Karpas-422 (cell line): ENCODE results near the gene POU5F1. TPM values are rescaled to one million over a fixed set of nuclear protein-coding genes. Genes with fewer than 3 reads are reported as not detected.
"Not testable (repeated sequence)": the region's sequence is repeated elsewhere in the genome, so short reads cannot be mapped to it uniquely, and the experiment has no call there.

ENCODE experiments used
- DNase-seq: peaks from one replicate; pipeline ENCODE4 v3.0.0-alpha.2; 2015
- H2AFZ ChIP-seq: fragments of 200-600 bp; sonication (generic); 2 replicates; pipeline ENCODE4 v1.6.1; 2014; ENCODE audit warnings: antibody characterized with exemption, low read length, mixed read lengths
- H3K27ac ChIP-seq: fragments of 200-600 bp; sonication (generic); 2 replicates; pipeline ENCODE4 v1.5.1; 2014; ENCODE audit warnings: mild to moderate bottlenecking, low read length, moderate library complexity
- H3K27me3 ChIP-seq: fragments of 200-600 bp; sonication (generic); 2 replicates; pipeline ENCODE4 v1.6.1; 2014; ENCODE audit warnings: low read length, mixed read lengths
- H3K36me3 ChIP-seq: fragments of 200-600 bp; sonication (generic); 2 replicates; pipeline ENCODE4 v1.6.1; 2014; ENCODE audit warnings: low read length, mixed read lengths; ENCODE audit not compliant: insufficient read depth
- H3K4me1 ChIP-seq: fragments of 200-600 bp; sonication (generic); 2 replicates; pipeline ENCODE4 v1.6.1; 2014; ENCODE audit warnings: mild to moderate bottlenecking, low read length, mixed read lengths
- H3K4me2 ChIP-seq: fragments of 200-600 bp; sonication (generic); 2 replicates; pipeline ENCODE4 v1.6.1; 2014; ENCODE audit warnings: low read length, low read depth, mild to moderate bottlenecking; ENCODE audit not compliant: poor library complexity, severe bottlenecking
- H3K4me3 ChIP-seq: fragments of 200-600 bp; sonication (generic); 2 replicates; pipeline ENCODE4 v1.5.1; 2014; ENCODE audit warnings: mild to moderate bottlenecking, antibody characterized with exemption, low read length, mixed read lengths
- H3K79me2 ChIP-seq: fragments of 200-600 bp; sonication (generic); 2 replicates; pipeline ENCODE4 v1.6.1; 2014; ENCODE audit warnings: mild to moderate bottlenecking, low read length, mixed read lengths
- H3K9ac ChIP-seq: fragments of 200-600 bp; sonication (generic); 2 replicates; pipeline ENCODE4 v1.6.0; 2014; ENCODE audit warnings: low read length
- H3K9me2 ChIP-seq: fragments of 200-600 bp; sonication (generic), shearing (Covaris generic); replicated peaks from 2 replicates; pipeline ENCODE4 v1.6.0; 2014; ENCODE audit warnings: mild to moderate bottlenecking, low read length, moderate library complexity; ENCODE audit not compliant: insufficient read depth
- H3K9me3 ChIP-seq: fragments of 300-700, 200-600 bp; sonication (generic); 2 replicates; pipeline ENCODE4 v1.6.1; 2014; ENCODE audit warnings: low read length, mixed read lengths
- H4K20me1 ChIP-seq: fragments of 200-600 bp; sonication (generic); 2 replicates; pipeline ENCODE4 v1.6.1; 2014; ENCODE audit warnings: mild to moderate bottlenecking, antibody characterized with exemption, low read length, low read depth; ENCODE audit not compliant: insufficient read depth
- total RNA-seq: library from RNA; depleted of rRNA; stranded (reverse); fragments of >200 nt; shearing (Covaris generic); gene quantifications from 2 replicates; pipeline ENCODE4 v1.2.3, GENCODE V29; 2014; ENCODE audit warnings: low replicate concordance

Gene POU5F1
- total RNA-seq, 1 experiment from 2014 or later: not detected

DNA sequence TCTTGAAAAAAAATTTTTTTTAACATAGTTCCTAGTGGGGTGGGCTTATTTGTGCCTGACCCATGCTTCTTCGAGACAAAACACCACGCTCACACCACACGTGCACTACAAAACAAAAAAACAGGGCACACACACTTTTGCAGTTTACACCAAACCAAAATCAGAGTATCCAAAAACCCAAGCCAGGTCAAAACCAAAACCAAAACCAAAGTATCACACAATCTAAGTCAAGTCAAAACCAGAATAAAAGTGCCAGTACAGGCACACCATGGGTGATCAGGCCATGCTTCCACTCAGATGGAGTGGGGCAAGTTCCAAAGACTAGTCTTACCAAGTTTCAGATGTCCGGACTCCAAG lies 15.2 kb upstream of the POU5F1 start:
- not testable (repeated sequence) for H3K4me2 ChIP-seq, H3K9me3 ChIP-seq, H2AFZ ChIP-seq, H3K27me3 ChIP-seq, H3K9ac ChIP-seq, H3K36me3 ChIP-seq, H3K4me3 ChIP-seq, H3K9me2 ChIP-seq, H3K27ac ChIP-seq, H3K4me1 ChIP-seq, DNase-seq, H3K79me2 ChIP-seq, H4K20me1 ChIP-seq

DNA sequence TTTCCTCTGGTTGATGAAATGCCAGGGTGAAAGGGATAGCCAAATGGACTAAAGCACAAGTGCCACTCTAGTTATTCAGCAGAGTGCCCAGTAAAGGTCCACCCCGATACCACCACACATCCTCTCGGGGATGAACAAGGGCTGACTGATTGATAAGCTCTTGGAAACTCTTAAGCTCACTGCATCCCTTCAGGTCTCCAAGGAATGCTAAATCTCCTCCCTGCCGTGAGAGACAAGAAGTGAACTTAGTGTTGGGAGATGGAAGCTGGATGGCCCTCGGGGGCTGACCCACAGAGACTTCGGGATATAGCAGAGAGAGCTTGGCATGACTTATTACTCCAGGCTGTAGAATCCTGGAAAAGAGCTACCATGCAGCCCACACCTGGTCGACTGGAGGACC lies 13.4 kb upstream of the POU5F1 start:
- H4K20me1 ChIP-seq, H2AFZ ChIP-seq, H3K36me3 ChIP-seq, H3K27me3 ChIP-seq, H3K4me3 ChIP-seq, DNase-seq, H3K27ac ChIP-seq, H3K4me1 ChIP-seq, H3K9me2 ChIP-seq, H3K79me2 ChIP-seq, H3K4me2 ChIP-seq, H3K9me3 ChIP-seq, H3K9ac ChIP-seq: not testable (repeated sequence)

DNA sequence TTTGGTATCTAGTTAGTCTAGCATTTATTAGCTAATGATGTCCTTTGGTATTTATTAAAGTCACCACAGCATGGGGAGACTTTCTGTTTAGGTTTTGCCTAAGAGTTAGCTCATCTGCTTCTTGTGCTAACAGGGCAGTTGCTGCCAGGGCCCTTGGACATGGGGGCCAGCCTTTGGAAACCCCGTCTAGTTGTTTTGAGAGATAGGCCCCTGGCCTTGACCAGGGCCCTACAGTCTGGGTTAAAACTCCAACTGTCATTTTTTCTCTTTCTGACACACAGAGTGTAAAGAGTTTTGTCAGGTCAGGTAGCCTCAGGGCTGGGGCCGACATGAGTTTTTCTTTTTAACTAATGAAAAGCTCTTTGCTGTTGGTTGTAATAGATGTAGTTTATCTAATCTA lies 12.8 kb upstream of the POU5F1 start:
- H3K4me3 ChIP-seq, H4K20me1 ChIP-seq, H3K27me3 ChIP-seq, H3K79me2 ChIP-seq, H2AFZ ChIP-seq, H3K4me2 ChIP-seq, H3K9me3 ChIP-seq, H3K4me1 ChIP-seq, H3K36me3 ChIP-seq, DNase-seq, H3K9ac ChIP-seq, H3K9me2 ChIP-seq, H3K27ac ChIP-seq: not testable (repeated sequence)

DNA sequence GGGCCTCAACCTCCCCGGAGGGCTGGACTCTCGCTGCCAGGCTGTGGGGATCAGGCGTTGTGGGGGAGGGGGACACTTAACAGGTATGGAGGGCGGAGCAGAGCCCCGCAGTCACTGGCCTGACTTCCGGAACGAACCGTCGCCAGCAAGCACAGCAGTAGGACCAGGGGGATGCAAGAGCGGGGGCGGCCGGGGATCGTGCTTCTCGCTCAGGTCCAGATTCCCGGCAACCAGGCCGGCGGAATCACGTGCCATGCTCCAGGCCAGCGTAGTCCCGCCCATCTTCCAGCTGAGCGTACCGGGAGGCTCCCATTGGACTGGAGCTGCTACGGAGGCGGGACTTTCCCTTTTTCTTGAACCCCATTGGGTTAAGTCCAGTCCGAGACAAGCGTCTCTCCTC lies 10.0 kb upstream of the POU5F1 start:
- Histone ChIP-seq H3K4me3 (no peak overlapping the region), H3K9me2 (no peaks in the 10 kb centered on the region), H4K20me1 (no peaks in the 10 kb centered on the region), H3K4me1 (no peaks in the 10 kb centered on the region), H2AFZ (no peak overlapping the region), H3K4me2 (no peak overlapping the region), H3K9me3 (no peaks in the 10 kb centered on the region), H3K27ac (no peak overlapping the region), H3K36me3 (no peaks in the 10 kb centered on the region), H3K79me2 (no peaks in the 10 kb centered on the region), H3K9ac (no peak overlapping the region), H3K27me3 (no peaks in the 10 kb centered on the region)
- DNase-seq: no peak

DNA sequence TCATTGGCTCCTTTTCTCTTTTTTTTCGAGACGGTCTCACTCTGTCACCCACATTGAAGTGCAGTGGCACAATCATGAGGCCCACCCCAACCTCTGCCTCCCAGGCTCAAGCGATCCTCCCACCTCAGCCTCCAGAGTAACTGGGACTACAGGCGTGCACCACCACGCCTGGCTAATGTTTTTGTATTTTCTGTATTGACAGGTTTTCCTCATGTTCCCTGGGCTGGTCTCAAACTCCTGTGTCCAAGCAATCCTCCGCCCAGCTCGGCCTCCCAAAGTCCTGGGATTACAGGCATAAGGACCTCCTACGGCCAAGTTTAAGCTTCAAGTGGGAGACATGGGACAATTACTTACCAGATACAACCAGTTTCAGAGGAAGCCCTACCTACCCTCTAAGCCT lies 9.4 kb upstream of the POU5F1 start:
- no peak overlapping the region for H3K27ac ChIP-seq
- H3K79me2 ChIP-seq: no peaks in the 10 kb centered on the region
- no peaks in the 10 kb centered on the region for H3K36me3 ChIP-seq
- H3K9ac ChIP-seq: no peak overlapping the region
- H3K4me1 ChIP-seq: no peaks in the 10 kb centered on the region
- H3K9me2 ChIP-seq: no peaks in the 10 kb centered on the region
- H4K20me1 ChIP-seq: no peaks in the 10 kb centered on the region
- no peaks in the 10 kb centered on the region for H3K9me3 ChIP-seq
- no peak for DNase-seq
- no peak overlapping the region for H3K4me3 ChIP-seq
- no peak overlapping the region for H3K4me2 ChIP-seq
- H3K27me3 ChIP-seq: no peaks in the 10 kb centered on the region
- H2AFZ ChIP-seq: no peak overlapping the region

DNA sequence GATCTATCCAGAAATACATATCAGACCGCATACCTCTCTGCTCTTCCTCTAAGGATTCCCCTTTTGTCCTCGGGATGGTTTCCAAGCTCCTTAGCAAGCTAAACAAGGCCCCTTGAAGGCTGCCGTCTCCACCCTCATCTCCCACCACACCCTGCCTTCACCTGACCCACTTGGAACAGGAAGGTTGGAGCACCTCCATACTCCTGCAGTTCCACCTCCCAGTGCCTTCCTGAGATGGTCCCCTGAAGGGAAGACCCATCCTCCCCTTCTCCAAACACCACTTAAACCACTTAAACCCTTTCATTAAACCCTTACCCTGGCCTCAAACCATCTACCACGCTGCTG lies 8.5 kb upstream of the POU5F1 start:
- Histone ChIP-seq H3K27me3 (no peaks in the 10 kb centered on the region), H3K9me2 (no peaks in the 10 kb centered on the region), H3K4me1 (no peaks in the 10 kb centered on the region), H3K4me3 (no peak overlapping the region), H3K9me3 (no peaks in the 10 kb centered on the region), H3K79me2 (no peaks in the 10 kb centered on the region), H2AFZ (no peak overlapping the region), H3K4me2 (no peak overlapping the region), H4K20me1 (no peaks in the 10 kb centered on the region), H3K9ac (no peak overlapping the region), H3K36me3 (no peaks in the 10 kb centered on the region), H3K27ac (no peak overlapping the region)
- no peak for DNase-seq

DNA sequence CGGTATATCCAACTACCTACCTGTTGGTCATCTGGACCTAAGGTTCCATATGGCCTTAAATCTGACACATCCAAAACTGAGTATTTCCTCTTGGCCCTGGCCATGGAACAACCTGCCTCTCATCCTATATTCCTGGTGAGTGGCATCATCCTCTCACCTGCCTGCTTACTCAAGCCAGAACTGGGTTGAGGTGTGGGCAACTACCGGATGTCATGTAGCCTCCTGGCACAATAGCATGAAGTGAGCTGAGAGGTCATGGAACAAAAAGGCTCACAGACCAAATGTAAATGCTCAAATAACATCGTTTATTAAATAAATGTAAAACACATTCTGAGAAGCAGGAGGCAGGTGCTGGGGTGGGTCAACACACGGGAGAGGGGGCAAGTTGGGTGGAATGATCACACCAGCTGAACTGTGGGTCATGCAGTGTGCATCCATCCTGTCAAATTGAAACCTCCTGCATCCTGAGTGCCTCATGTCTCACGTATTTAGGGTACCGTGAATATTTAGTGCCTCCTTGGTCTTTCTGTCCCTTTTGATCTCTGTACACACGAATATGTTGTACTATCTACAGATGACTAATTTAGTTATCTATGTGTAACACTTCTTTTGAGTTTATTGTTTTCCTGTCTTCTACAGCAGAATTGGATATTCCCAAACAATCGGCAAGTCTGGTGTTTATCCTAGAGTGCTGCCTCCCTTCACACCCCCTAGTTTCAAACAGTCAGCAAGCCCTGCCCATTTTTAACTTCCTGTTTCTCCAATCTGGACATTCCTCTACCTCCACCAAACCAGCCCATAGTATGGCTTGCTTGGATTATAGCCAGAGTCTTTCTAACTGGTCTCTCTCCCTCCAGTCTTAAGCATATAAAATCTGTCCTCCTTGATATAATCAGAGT lies 7.9 kb upstream of the POU5F1 start:
- Histone ChIP-seq H3K4me3 (no peak overlapping the region), H2AFZ (no peak overlapping the region), H4K20me1 (no peaks in the 10 kb centered on the region), H3K9ac (no peak overlapping the region), H3K36me3 (no peaks in the 10 kb centered on the region), H3K9me3 (no peaks in the 10 kb centered on the region), H3K9me2 (no peaks in the 10 kb centered on the region), H3K4me2 (no peak overlapping the region), H3K27ac (no peak overlapping the region), H3K27me3 (no peaks in the 10 kb centered on the region), H3K79me2 (no peaks in the 10 kb centered on the region), H3K4me1 (no peaks in the 10 kb centered on the region)
- DNase-seq: no peak

DNA sequence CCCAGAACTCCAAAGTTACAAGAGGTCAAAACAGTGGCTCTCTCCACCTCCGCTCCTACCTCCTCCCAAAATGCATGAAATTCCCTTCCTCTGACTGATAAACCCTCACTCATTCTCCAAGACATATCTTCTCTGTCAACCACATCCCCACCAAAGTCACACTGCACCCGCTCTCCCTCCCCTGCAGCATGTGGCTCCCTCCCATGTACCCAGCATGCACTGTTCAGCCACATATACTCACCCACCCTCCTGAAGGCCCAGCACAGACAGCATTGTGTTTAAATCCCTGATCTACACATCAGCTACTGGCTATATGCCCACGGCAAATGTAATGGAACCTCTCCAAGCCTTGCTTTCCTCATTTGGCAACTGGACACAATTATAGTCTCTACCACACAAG lies 5.5 kb upstream of the POU5F1 start:
- Histone ChIP-seq H3K4me3 (no peak overlapping the region), H2AFZ (no peak overlapping the region), H3K4me1 (no peaks in the 10 kb centered on the region), H3K9me2 (no peaks in the 10 kb centered on the region), H3K9me3 (no peaks in the 10 kb centered on the region), H3K4me2 (no peak overlapping the region), H3K27ac (no peak overlapping the region), H3K27me3 (no peaks in the 10 kb centered on the region), H4K20me1 (no peaks in the 10 kb centered on the region), H3K36me3 (no peaks in the 10 kb centered on the region), H3K79me2 (no peaks in the 10 kb centered on the region), H3K9ac (no peak overlapping the region)
- DNase-seq: no peak

DNA sequence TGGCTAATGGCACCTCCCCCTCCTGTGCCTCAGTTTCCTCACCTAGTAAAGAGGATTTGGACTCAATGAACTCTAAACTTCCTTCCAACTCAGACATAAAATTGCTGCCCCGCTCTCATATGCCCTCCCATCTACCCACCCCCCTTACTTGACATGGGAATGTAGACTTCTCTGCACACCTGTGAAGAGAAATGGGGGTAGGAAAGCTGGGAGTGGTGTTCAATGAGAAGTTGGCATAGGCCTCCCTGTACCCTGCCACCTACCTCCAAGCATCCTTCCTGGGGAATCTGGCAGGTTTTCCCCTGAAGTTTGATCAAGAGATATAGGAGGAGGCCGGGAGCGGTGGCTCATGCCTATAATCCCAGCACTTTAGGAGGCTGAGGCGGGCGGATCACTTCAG lies 3.9 kb upstream of the POU5F1 start:
- H3K4me1 ChIP-seq: no peaks in the 10 kb centered on the region
- no peaks in the 10 kb centered on the region for H3K27me3 ChIP-seq
- no peak overlapping the region for H3K4me2 ChIP-seq
- no peak overlapping the region for H3K9ac ChIP-seq
- H3K36me3 ChIP-seq: no peaks in the 10 kb centered on the region
- no peak for DNase-seq
- no peak overlapping the region for H3K27ac ChIP-seq
- H2AFZ ChIP-seq: no peak overlapping the region
- no peaks in the 10 kb centered on the region for H3K79me2 ChIP-seq
- H4K20me1 ChIP-seq: no peaks in the 10 kb centered on the region
- H3K4me3 ChIP-seq: no peak overlapping the region
- no peaks in the 10 kb centered on the region for H3K9me2 ChIP-seq
- no peaks in the 10 kb centered on the region for H3K9me3 ChIP-seq
